LNCaP clone FGC (cell line): ENCODE data around the gene SLITRK4.

Experiments used
- DNase-seq: peaks from one replicate; pipeline ENCODE4 v3.0.0-alpha.2; 2011; ENCODE audit warnings: low read depth
- H3K4me3 ChIP-seq: 2 replicates; pipeline ENCODE4 v1.5.1; 2011; ENCODE audit warnings: mild to moderate bottlenecking, low read depth, low read length, control low read depth
- TF ChIP-seq, protein P1 (sequence below): IDR thresholded peaks from 2 replicates; pipeline ENCODE4 v1.5.1; 2012; ENCODE audit warnings: mild to moderate bottlenecking; ENCODE audit not compliant: control insufficient read depth, insufficient read depth; ENCODE audit errors: extremely low read depth

SLITRK4 gene

DNA sequence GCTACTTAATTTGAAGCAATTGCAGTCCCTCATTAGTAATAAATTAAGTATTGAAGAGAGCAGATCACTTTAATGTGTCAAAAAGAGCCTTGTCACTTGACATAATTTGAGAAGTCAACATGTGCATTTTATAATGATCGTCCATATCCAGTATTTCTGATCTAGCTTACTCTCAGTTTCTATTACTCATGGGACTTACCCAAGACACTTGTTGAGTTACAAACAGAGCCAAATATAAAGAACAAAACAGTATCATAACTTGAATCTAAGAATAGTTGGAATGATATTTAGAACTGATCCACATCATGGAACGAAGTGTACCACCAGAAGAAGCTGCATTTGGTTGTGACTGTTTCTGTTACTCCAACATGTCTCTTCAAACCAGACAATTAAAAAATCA lies 54.7 kb downstream of the SLITRK4 start:
- DNase-seq, result no peak
- TF ChIP-seq, protein P1, sequence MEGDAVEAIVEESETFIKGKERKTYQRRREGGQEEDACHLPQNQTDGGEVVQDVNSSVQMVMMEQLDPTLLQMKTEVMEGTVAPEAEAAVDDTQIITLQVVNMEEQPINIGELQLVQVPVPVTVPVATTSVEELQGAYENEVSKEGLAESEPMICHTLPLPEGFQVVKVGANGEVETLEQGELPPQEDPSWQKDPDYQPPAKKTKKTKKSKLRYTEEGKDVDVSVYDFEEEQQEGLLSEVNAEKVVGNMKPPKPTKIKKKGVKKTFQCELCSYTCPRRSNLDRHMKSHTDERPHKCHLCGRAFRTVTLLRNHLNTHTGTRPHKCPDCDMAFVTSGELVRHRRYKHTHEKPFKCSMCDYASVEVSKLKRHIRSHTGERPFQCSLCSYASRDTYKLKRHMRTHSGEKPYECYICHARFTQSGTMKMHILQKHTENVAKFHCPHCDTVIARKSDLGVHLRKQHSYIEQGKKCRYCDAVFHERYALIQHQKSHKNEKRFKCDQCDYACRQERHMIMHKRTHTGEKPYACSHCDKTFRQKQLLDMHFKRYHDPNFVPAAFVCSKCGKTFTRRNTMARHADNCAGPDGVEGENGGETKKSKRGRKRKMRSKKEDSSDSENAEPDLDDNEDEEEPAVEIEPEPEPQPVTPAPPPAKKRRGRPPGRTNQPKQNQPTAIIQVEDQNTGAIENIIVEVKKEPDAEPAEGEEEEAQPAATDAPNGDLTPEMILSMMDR, result no peak
- H3K4me3 ChIP-seq, result no peak overlapping the region

DNA sequence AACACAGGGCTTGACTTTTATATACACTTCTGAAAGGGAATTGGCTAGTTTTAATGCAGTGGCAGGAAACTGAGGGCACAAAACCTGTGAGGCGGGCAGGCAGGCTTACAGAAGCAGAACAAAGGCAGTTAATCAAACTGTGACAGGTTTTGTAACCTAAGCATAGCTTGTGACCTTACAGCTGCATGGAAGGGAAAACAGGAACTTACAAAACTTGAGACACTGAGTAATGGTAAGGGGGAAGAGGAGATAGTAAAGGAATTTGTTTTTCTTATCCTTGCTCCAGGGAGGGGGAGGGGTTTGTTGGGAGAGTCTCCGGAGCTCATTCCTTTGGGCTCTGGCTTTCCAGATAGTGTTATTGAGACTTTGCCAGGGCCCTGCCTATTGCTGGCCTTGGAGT lies 55.6 kb downstream of the SLITRK4 start:
- no peak for DNase-seq
- TF ChIP-seq, protein P1, result no peak
- no peak overlapping the region for H3K4me3 ChIP-seq
